Stimulated activated CD8-positive, alpha-beta memory T cell treated with anti-CD3 and anti-CD28 coated beads, Interleukin-15, amount 100 ng/mL, for 24 hours (primary cell): ENCODE measurements around the gene LRP1B.

Source experiments
- DNase-seq: peaks from one replicate; pipeline ENCODE4 v3.0.0-alpha.2; 2020; ENCODE audit warnings: low read depth

LRP1B gene

GRCh38 chr2:141767051-141767450 is 363.8 kb downstream of the LRP1B start:
- DNase-seq, result no peak

GRCh38 chr2:141766225-141766624 is 364.6 kb downstream of the LRP1B start:
- DNase-seq, result no peak

GRCh38 chr2:141748616-141749015 is 382.2 kb downstream of the LRP1B start:
- no peak for DNase-seq

GRCh38 chr2:141741652-141742051 is 389.2 kb downstream of the LRP1B start:
- no peak for DNase-seq

GRCh38 chr2:141737492-141738255 is 393.1 kb downstream of the LRP1B start:
- DNase-seq, result no peak

- no peak for DNase-seq
Observed at GRCh38 chr2:141736466-141736865, 394.4 kb downstream of the LRP1B start.

DNA sequence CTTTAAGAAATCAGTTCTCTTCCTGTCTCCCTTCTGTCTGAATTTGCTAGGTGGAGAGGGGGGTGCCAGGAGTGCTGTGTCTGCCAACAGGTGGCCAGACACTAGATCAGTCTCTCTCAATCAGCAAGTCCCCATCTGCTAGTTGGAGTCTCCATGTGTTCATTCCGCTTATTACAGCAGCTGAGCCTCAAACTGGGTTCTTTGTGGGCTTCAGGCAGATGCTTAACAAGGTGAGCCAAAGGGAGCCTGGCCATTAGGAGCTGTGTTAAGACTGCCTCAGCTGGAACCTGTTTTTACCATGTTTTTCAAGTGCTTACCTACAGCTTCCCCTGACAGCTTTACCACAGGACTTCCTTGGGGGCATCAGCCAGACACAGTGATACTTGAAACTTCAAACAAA is 401.9 kb downstream of the LRP1B start:
- DNase-seq, result no peak

DNA sequence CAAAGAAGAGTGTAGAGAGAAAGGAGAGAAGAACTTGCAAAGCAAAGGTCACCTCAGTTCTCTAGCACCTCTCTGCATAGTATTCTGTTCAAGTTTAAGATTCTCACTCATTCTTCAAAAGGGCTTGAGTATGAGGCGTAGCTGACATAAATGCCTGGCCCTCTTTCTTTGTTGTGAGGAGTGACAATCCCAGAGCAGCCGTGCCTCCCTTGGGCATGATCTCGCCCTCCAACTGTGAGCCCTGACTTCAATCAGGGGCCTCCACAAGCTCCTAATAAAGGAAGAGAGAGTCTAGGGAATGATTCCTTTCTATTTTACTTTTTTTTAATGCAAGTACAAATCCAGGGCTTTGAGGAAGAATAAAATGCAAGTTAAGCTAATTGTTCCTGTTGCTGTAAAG is 402.7 kb downstream of the LRP1B start:
- no peak for DNase-seq

GRCh38 chr2:141724426-141724825 is 406.4 kb downstream of the LRP1B start:
- DNase-seq, result no peak

DNA sequence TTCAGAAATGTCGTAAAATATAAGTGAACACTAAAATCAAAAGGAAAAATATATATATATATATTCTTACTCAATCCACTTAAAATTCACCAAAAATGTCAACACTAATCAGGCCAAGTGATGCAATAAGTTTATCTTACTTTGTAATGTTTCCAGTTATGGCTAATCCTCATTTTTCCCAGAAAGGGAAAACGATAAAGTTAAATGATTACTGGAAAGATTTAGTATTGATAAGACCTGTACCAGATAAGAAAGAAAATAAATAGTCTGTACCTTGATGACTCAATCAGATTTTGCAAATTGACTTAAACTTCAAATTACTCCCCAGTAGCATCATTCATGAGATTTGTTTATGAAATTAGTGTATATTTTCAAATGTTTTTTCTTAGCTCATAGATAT is 407.0 kb downstream of the LRP1B start:
- no peak for DNase-seq

DNA sequence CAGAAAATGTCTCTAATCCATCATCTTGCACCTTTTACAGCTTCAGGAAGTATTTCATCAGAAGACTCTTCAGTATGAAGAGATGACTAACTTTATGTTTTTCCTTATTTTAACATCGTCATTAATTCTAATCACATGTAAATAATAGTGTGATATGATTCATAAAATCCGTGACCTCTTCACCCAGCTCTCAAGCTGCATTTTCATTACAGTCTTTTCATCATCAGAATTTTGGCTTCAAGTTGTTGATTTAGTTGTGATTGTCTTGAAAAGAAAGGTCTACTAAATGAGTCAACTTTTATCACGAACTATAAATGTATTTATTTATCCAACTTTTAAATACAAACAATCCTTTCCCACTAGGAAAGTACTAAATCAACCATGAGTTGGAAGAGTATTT is 410.3 kb downstream of the LRP1B start:
- DNase-seq, result no peak

GRCh38 chr2:141714496-141714895 is 416.3 kb downstream of the LRP1B start:
- DNase-seq, result no peak

- no peak for DNase-seq
Observed at GRCh38 chr2:141711627-141712026, 419.2 kb downstream of the LRP1B start.

DNA sequence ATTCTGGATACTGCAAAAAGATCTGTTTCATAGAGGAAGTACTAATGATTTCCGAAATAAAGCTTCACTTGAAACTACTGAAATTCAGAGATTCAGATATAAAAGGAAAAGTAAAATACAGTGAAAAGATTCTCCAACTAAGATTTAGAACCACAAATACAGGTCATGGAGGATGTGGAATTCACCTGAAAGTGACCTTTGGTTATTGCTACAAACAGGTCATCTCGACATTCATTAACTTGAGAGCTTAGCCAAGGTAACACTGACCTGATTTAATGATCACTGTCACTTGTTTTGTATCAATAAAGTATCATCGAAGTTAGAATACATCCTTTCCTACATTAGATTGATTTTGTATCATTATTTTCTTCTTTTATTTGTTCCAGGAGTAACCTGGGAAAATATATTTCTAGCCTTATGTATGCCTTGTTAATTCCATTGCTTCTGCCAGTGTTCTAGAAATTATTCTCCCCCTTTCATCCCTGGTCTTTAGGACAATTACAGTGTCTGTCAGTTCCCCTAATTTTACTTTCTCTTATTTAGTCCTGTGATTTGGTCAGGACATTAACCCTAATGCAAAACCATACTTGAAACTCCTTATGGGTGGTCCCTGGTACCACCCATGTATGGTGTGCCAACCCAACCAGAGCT is 420.1 kb downstream of the LRP1B start:
- DNase-seq, result no peak

DNA sequence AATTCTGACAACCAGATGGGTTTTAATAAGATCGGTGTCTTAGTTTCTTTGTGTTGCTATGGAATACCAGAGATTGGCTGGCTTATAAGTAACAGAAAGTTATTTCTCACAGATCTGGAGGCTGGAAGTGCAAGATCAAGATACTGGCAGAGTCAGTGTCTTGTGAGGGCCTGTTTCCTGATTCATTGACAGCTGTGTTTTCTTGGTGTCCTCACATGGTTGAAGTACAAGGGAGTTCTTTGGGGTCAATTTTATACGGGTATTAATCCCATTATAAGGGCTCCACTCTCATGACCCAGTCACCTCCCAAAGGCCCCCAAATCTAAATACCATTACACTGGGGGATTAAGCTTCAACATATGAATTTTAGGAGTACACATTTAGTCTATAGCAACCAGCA is 421.1 kb downstream of the LRP1B start:
- DNase-seq, result no peak

- DNase-seq, result no peak
Observed at GRCh38 chr2:141707486-141707885, 423.3 kb downstream of the LRP1B start.

DNA sequence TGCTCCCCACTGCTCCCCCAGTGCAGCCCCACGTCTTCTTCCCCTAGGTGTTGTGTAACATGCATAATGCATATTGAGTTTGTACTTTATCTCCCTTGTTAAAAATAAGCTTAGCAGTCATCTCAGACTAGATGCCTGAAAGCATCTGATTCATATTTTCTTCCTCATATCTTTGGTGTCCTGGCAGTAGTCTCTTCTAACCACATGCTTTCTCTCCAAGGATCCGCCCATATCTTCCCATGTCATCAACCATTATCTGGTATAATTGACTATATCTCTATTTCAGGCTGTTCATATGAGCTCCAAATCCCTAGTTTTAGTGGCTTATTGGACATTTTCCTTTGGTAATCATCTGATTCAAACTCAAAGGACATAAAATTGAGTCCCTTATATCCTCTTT is 426.3 kb downstream of the LRP1B start:
- no peak for DNase-seq

- no peak for DNase-seq
Observed at GRCh38 chr2:141703501-141703900, 427.3 kb downstream of the LRP1B start.

GRCh38 chr2:141701618-141702017 is 429.2 kb downstream of the LRP1B start:
- DNase-seq, result no peak

DNA sequence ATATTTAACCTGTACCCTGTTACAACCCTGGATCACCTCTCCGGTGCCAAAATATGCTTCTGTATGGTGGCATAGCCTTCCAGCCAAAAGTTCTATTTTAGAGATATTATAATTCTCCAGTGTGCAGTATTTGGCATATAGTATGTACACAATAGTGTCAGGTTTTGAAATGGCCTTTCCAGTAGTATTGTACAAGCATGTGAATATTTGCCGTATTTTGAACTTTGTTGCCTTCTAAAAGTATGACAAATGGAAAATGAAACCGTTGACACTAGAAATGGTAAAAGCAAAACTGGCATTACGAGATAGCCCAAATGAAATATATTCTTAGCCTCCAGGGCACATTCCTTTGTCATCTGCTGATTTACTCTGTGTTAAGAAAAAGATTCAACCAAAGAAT is 431.2 kb downstream of the LRP1B start:
- no peak for DNase-seq

- no peak for DNase-seq
Observed at GRCh38 chr2:141698500-141698899, 432.3 kb downstream of the LRP1B start.

DNA sequence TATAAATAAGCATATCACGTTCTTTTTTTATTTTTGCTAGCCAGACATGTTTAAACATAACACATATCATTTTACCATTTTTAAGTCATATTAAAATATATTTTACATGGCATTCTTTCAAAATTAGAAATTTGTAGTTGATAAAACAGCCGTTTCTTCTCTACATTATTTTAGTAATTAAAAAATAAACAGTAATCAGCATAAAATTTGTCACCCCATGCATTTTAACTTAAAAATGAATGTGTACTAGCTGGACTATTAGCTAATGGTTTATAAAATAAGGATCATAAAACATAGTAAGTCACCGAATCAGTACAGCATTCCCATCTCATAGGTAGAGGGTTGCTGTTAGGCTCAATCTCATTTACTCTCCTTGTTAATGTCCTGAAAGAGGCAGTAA is 433.8 kb downstream of the LRP1B start:
- no peak for DNase-seq

DNA sequence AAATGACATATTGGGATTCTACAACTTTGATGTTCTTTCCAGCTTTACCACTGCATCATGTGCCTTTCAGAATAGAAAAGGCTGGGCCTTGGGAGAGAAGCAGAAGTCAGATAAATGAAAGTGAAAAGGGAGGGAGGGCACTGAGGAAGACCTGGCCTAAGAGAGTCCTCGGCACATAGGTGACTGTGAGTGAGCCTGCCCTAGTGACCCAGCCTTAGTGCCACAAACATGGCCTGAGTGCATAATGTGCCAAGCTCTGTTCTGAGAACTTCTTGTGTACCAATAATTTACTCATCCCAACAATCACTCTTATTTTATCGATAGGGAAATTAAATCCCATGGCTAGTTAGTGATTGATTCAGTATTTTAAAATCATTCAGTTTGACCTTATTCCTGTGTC is 436.6 kb downstream of the LRP1B start:
- no peak for DNase-seq

DNA sequence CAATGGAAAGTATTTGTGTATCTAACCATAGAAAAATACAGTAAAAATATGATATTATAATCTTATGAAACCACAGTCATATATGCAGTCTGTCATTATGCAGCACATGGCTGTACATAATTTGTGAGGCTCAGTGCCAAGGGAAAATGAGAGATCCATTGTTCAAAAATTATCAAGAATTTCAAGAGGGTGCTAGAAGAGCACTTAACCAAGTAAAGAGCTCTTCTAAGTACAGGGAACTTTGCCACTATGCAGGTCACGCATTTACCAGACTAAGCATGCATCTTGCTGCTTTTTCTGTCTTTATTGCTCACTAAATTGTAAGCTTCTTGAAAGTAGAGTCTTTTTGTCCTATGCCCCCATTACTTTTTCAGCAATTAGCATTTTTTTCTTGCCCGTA is 438.0 kb downstream of the LRP1B start:
- no peak for DNase-seq
